Fibroblast of upper back skin (primary cell): ENCODE data around the gene EXTL2.
"Not testable (repeated sequence)": the region's sequence is repeated elsewhere in the genome, so short reads cannot be mapped to it uniquely, and the experiment has no call there.

Experiments used
- DNase-seq: peaks from one replicate; pipeline ENCODE4 v3.0.0-alpha.2; 2013

EXTL2 gene

GRCh38 chr1:100852976-100853375, 41.7 kb downstream of the EXTL2 start:
- DNase-seq: no peak

- DNase-seq: no peak
Observed at GRCh38 chr1:100851726-100852125, 42.9 kb downstream of the EXTL2 start.

GRCh38 chr1:100847361-100848082, 47.1 kb downstream of the EXTL2 start:
- no peak for DNase-seq

DNA sequence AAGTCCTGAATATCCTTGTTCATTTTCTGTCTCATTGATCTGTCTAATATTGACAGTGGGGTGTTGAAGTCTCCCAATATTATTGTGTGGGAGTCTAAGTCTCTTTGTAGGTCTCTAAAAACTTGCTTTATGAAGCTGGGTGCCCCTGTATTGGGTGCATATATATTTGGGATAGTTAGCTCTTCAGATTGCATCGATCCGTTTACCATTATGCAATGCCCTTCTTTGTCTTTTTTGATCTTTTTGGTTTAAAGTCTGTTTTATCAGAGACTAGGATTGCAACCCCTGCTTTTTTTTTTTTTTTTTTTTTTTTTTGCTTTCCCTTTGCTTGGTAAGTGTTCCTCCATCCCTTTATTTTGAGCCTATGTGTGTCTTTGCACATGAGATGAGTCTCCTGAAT, 51.5 kb downstream of the EXTL2 start:
- DNase-seq: not testable (repeated sequence)

- DNase-seq: no peak
Observed at GRCh38 chr1:100835866-100836842, 58.5 kb downstream of the EXTL2 start.

DNA sequence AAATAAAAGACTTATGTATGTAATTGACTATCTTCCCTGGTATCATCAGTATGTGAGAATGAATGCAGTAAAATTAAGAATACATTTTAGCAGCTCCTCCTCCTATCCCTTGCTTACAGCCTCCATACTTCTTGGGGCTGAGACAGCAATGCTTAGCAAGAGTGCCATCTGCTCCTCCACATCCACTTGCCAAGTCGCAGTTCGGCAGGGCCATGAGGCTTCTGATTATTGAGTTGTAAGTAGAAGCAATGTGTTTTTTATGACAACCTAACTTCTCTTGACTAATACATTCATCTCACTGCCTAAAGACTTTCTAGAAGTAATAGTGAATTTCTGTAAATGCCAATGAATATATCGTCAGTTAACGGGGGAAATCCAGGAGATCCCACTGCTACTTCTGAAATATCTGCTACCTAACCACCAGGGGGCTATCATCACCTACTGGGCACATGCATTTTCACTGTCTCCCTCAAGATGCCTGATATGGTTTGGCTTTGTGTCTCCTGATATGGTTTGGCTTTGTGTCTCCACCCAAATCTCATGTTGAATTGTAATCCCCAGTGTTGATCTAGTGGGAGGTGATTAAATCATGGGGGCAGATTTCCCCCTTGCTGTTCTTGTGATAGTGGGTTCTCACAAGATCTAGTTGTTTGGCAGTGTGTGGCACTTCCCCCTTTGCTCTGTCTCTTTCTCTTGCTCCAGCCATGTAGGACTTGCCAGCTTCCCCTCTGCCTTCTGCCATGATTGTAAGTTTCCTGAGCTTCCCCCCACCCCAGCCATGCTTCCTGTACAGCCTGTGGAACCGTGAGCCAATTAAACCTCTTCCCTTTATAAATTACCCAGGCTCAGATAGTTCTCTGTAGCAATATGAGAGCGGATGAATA, 59.6 kb downstream of the EXTL2 start:
- peak; percentile 12 for DNase-seq

DNA sequence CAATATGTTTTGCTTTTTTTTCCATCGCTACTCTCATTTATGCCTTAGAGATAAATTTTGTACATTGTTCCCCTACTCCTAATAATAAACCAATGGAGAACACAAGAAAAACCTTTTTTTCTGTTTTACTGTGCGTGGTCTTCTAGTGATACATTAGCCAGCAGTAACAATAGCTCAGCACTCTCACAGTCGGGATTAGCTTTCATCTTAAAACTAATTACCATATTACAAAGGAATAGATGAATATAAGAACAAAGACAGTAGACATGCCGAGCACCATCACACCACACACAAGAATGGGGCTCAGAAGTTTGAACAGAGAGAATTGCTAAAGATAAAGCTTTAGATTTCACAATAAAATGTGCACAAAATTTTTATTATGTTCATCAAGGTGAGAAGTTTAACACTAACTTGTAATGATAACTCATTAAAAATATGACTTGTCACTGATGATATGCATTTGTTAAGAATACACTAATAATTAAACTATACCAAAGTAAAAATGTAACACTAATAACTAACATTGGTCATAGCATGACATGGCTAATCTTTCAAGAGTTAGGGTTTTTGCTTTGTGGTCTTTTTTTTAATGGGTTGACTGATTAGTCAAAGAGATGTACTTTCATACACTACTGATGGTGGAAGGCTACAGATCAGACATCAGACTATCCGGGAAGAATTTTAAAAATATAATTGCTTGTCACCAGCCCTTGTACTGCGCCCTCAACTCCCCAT, 61.8 kb downstream of the EXTL2 start:
- DNase-seq: no peak

DNA sequence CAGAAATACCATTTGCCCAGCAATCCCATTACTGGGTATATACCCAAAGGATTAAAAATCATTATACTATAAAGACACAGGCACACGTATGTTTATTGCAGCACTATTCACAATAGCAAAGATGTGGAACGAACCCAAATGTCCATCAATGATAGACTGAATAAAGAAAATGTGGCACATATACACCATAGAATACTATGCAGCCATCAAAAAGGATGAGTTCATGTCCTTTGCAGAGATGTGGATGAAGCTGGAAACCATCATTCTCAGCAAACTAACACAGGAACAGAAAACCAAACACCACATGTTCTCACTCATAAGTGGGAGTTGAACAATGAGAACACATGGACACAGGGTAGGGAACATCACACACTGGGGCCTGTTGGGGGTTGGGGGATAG, 69.0 kb downstream of the EXTL2 start:
- not testable (repeated sequence) for DNase-seq
